ENCODE measurements around the gene OXSR1.

DNA sequence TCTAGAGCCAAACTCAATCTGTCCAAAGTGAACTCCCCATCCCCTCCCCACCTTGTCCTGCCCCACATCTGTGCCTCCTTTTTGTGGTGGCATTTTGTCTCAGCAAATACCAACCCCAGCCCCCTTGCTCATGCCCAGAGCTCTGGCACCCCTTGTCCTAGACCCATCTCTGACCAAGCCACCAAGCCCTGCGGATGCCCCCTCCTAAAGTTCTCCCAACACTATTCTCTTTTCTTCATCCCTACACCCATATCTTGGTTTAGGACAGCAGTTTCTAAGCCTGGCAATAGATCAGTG lies 46.1 kb upstream of the OXSR1 start:
- TF ChIP-seq, protein P1, sequence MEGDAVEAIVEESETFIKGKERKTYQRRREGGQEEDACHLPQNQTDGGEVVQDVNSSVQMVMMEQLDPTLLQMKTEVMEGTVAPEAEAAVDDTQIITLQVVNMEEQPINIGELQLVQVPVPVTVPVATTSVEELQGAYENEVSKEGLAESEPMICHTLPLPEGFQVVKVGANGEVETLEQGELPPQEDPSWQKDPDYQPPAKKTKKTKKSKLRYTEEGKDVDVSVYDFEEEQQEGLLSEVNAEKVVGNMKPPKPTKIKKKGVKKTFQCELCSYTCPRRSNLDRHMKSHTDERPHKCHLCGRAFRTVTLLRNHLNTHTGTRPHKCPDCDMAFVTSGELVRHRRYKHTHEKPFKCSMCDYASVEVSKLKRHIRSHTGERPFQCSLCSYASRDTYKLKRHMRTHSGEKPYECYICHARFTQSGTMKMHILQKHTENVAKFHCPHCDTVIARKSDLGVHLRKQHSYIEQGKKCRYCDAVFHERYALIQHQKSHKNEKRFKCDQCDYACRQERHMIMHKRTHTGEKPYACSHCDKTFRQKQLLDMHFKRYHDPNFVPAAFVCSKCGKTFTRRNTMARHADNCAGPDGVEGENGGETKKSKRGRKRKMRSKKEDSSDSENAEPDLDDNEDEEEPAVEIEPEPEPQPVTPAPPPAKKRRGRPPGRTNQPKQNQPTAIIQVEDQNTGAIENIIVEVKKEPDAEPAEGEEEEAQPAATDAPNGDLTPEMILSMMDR (IDR thresholded peaks at IDR 0.05; ENCODE audit: low read depth, low read length) = no peak
- no peak for TF ChIP-seq EZH2phosphoT487 (IDR thresholded peaks at IDR 0.05; ENCODE audit: low read depth)
